Activated T-helper 2 cell treated with anti-CD3 and anti-CD28 coated beads, Interferon-gamma antibody, Interleukin-2, Interleukin-4, amounts not matched to agents 10 μg/mL and 5 μg/mL and 100 μg/mL, durations not matched to agents 14 hours and 24 hours and 36 hours (primary cell): Measurements from ENCODE around the gene IFT81. TPM values are rescaled to one million over a fixed set of nuclear protein-coding genes. Genes with fewer than 3 reads are reported as not detected.

Experiments used
- DNase-seq: peaks from one replicate; pipeline ENCODE4 v3.0.0; 2021; ENCODE audit warnings: low spot score
- H3K27ac Mint-ChIP-seq: one replicate; pipeline ENCODE4 v1.8.0; 2021; ENCODE audit warnings: mixed read lengths
- H3K27me3 Mint-ChIP-seq: one replicate; pipeline ENCODE4 v1.8.0; 2021; ENCODE audit warnings: low read depth, mixed read lengths
- H3K36me3 Mint-ChIP-seq: one replicate; pipeline ENCODE4 v1.8.0; 2021; ENCODE audit warnings: low read depth, mixed read lengths
- H3K4me1 Mint-ChIP-seq: one replicate; pipeline ENCODE4 v1.8.0; 2021; ENCODE audit warnings: low read depth, mixed read lengths
- H3K4me3 Mint-ChIP-seq: one replicate; pipeline ENCODE4 v1.8.0; 2021; ENCODE audit warnings: low read depth, mild to moderate bottlenecking, moderate library complexity, mixed read lengths
- H3K9me3 Mint-ChIP-seq: one replicate; pipeline ENCODE4 v1.8.0; 2021; ENCODE audit warnings: mixed read lengths
- intact Hi-C: fragments of 100-400 bp; cut with micrococcal nuclease; formaldehyde crosslinking; loops from one replicate; pipeline ENCODE4 v1.15.1; 2023
- total RNA-seq: library from RNA; stranded (reverse); gene quantifications from 2 replicates; pipeline ENCODE4 v1.2.3, GENCODE V29; 2022

The IFT81 gene
- total RNA-seq, 1 donor from 2014 or later = 1.3 TPM

GRCh38 chr12:110230655-110231054, 106.5 kb downstream of the IFT81 start:
- Mint-ChIP-seq H3K36me3 (no peaks in the 10 kb centered on the region), H3K4me1 (no peaks in the 10 kb centered on the region), H3K27me3 (peaks cover 37% of the 10 kb centered on the region), H3K27ac (no peak overlapping the region), H3K9me3 (no peaks in the 10 kb centered on the region), H3K4me3 (no peak overlapping the region)
- intact Hi-C loops = no loop called here
- no peak for DNase-seq

- Mint-ChIP-seq H3K4me1 (no peaks in the 10 kb centered on the region), H3K4me3 (no peak overlapping the region), H3K9me3 (no peaks in the 10 kb centered on the region), H3K27ac (no peak overlapping the region), H3K27me3 (peaks cover 27% of the 10 kb centered on the region), H3K36me3 (no peaks in the 10 kb centered on the region)
- DNase-seq = no peak
- intact Hi-C loops = no loop called here
Measured at GRCh38 chr12:110233212-110233903, 109.2 kb downstream of the IFT81 start.

GRCh38 chr12:110234331-110234751, 110.2 kb downstream of the IFT81 start:
- Mint-ChIP-seq H3K4me3 (no peak overlapping the region), H3K36me3 (no peaks in the 10 kb centered on the region), H3K27me3 (peaks cover 27% of the 10 kb centered on the region), H3K4me1 (no peaks in the 10 kb centered on the region), H3K27ac (no peak overlapping the region), H3K9me3 (no peaks in the 10 kb centered on the region)
- DNase-seq = no peak
- intact Hi-C loops = no loop called here

- Mint-ChIP-seq H3K9me3 (no peaks in the 10 kb centered on the region), H3K27me3 (peaks cover 27% of the 10 kb centered on the region), H3K27ac (no peak overlapping the region), H3K36me3 (no peaks in the 10 kb centered on the region), H3K4me3 (no peak overlapping the region), H3K4me1 (no peaks in the 10 kb centered on the region)
- intact Hi-C loops = no loop called here
- DNase-seq = no peak
Measured at GRCh38 chr12:110234755-110235154, 110.6 kb downstream of the IFT81 start.

GRCh38 chr12:110235383-110235782, 111.2 kb downstream of the IFT81 start:
- no peaks in the 10 kb centered on the region for H3K36me3 Mint-ChIP-seq
- no peak overlapping the region for H3K27ac Mint-ChIP-seq
- peaks cover 31% of the 10 kb centered on the region for H3K27me3 Mint-ChIP-seq
- no peaks in the 10 kb centered on the region for H3K4me1 Mint-ChIP-seq
- DNase-seq = no peak
- H3K9me3 Mint-ChIP-seq = no peaks in the 10 kb centered on the region
- H3K4me3 Mint-ChIP-seq = no peak overlapping the region
- intact Hi-C loops = no loop called here

- peaks cover 8% of the 10 kb centered on the region for H3K27me3 Mint-ChIP-seq
- no peaks in the 10 kb centered on the region for H3K9me3 Mint-ChIP-seq
- intact Hi-C loops = no loop called here
- no peak overlapping the region for H3K27ac Mint-ChIP-seq
- H3K36me3 Mint-ChIP-seq = no peaks in the 10 kb centered on the region
- H3K4me3 Mint-ChIP-seq = no peak overlapping the region
- DNase-seq = no peak
- no peaks in the 10 kb centered on the region for H3K4me1 Mint-ChIP-seq
Measured at GRCh38 chr12:110243227-110243626, 119.1 kb downstream of the IFT81 start.

GRCh38 chr12:110244372-110244771, 120.2 kb downstream of the IFT81 start:
- H3K27me3 Mint-ChIP-seq = peaks cover 8% of the 10 kb centered on the region
- intact Hi-C loops = no loop called here
- no peaks in the 10 kb centered on the region for H3K9me3 Mint-ChIP-seq
- H3K27ac Mint-ChIP-seq = no peak overlapping the region
- H3K36me3 Mint-ChIP-seq = no peaks in the 10 kb centered on the region
- no peak for DNase-seq
- H3K4me3 Mint-ChIP-seq = no peak overlapping the region
- no peaks in the 10 kb centered on the region for H3K4me1 Mint-ChIP-seq

- H3K9me3 Mint-ChIP-seq = no peaks in the 10 kb centered on the region
- H3K4me3 Mint-ChIP-seq = no peak overlapping the region
- no peaks in the 10 kb centered on the region for H3K36me3 Mint-ChIP-seq
- no peak overlapping the region for H3K27ac Mint-ChIP-seq
- intact Hi-C loops = loop anchor here (1.0 kb wide), 1 partner anchor 145 kb away; no protein-coding TSS in a partner anchor
- peaks cover 7% of the 10 kb centered on the region for H3K27me3 Mint-ChIP-seq
- no peaks in the 10 kb centered on the region for H3K4me1 Mint-ChIP-seq
- DNase-seq = no peak
Measured at GRCh38 chr12:110244829-110245228, 120.7 kb downstream of the IFT81 start.

- intact Hi-C loops = loop anchor here (1.0 kb wide), 1 partner anchor 145 kb away; no protein-coding TSS in a partner anchor
- peaks cover 3% of the 10 kb centered on the region for H3K27me3 Mint-ChIP-seq
- H3K36me3 Mint-ChIP-seq = no peaks in the 10 kb centered on the region
- H3K4me3 Mint-ChIP-seq = no peak overlapping the region
- H3K27ac Mint-ChIP-seq = no peak overlapping the region
- no peaks in the 10 kb centered on the region for H3K4me1 Mint-ChIP-seq
- peak; percentile 18 for DNase-seq
- no peaks in the 10 kb centered on the region for H3K9me3 Mint-ChIP-seq
Measured at GRCh38 chr12:110245369-110245772, 121.2 kb downstream of the IFT81 start.

- no peaks in the 10 kb centered on the region for H3K9me3 Mint-ChIP-seq
- H3K27me3 Mint-ChIP-seq = no peaks in the 10 kb centered on the region
- intact Hi-C loops = no loop called here
- no peak for DNase-seq
- H3K4me3 Mint-ChIP-seq = no peak overlapping the region
- no peak overlapping the region for H3K27ac Mint-ChIP-seq
- no peaks in the 10 kb centered on the region for H3K36me3 Mint-ChIP-seq
- no peaks in the 10 kb centered on the region for H3K4me1 Mint-ChIP-seq
Measured at GRCh38 chr12:110246636-110247339, 122.6 kb downstream of the IFT81 start.

- no peak overlapping the region for H3K27ac Mint-ChIP-seq
- H3K36me3 Mint-ChIP-seq = no peaks in the 10 kb centered on the region
- H3K4me3 Mint-ChIP-seq = no peak overlapping the region
- DNase-seq = no peak
- H3K4me1 Mint-ChIP-seq = no peaks in the 10 kb centered on the region
- H3K9me3 Mint-ChIP-seq = no peaks in the 10 kb centered on the region
- H3K27me3 Mint-ChIP-seq = no peaks in the 10 kb centered on the region
- intact Hi-C loops = no loop called here
Measured at GRCh38 chr12:110247340-110248095, 123.4 kb downstream of the IFT81 start.

- Mint-ChIP-seq H3K4me1 (no peaks in the 10 kb centered on the region), H3K36me3 (no peaks in the 10 kb centered on the region), H3K27ac (no peak overlapping the region), H3K4me3 (no peak overlapping the region), H3K9me3 (no peaks in the 10 kb centered on the region), H3K27me3 (no peaks in the 10 kb centered on the region)
- no peak for DNase-seq
- intact Hi-C loops = no loop called here
Measured at GRCh38 chr12:110248096-110248447, 123.9 kb downstream of the IFT81 start.

- Mint-ChIP-seq H3K4me1 (peaks cover 2% of the 10 kb centered on the region), H3K9me3 (no peaks in the 10 kb centered on the region), H3K27ac (no peak overlapping the region), H3K27me3 (no peaks in the 10 kb centered on the region), H3K36me3 (no peaks in the 10 kb centered on the region), H3K4me3 (no peak overlapping the region)
- intact Hi-C loops = no loop called here
- DNase-seq = no peak
Measured at GRCh38 chr12:110249105-110249504, 124.9 kb downstream of the IFT81 start.
